Epithelial cell of esophagus (primary cell): ENCODE measurements around the gene EFCAB6.
A peak's percentile ranks its signal among the peaks of the same experiment; 100 is the strongest.

Experiments used
- DNase-seq: peaks from one replicate; pipeline ENCODE4 v3.0.0; 2010; ENCODE audit warnings: low read depth
- H3K4me3 ChIP-seq: 2 replicates; pipeline ENCODE4 v1.5.1; 2011; ENCODE audit warnings: mild to moderate bottlenecking, low read length, control low read depth
- CTCF ChIP-seq: IDR thresholded peaks from 2 replicates; pipeline ENCODE4 v1.5.1; 2011; ENCODE audit warnings: low read depth, mild to moderate bottlenecking, low read length, control low read depth, inconsistent platforms; ENCODE audit not compliant: insufficient read depth; ENCODE audit errors: missing control alignments

EFCAB6 gene

GRCh38 chr22:43533156-43533530 is 279.0 kb downstream of the EFCAB6 start:
- H3K4me3 ChIP-seq = no peak overlapping the region
- no peak for DNase-seq
- TF ChIP-seq CTCF = no peak

GRCh38 chr22:43532301-43533155 is 279.6 kb downstream of the EFCAB6 start:
- no peak overlapping the region for H3K4me3 ChIP-seq
- no peak for TF ChIP-seq CTCF
- no peak for DNase-seq

- no peak for DNase-seq
- no peak overlapping the region for H3K4me3 ChIP-seq
- TF ChIP-seq CTCF = no peak
Observed at GRCh38 chr22:43531651-43532050, 280.5 kb downstream of the EFCAB6 start.

GRCh38 chr22:43530349-43531201 is 281.5 kb downstream of the EFCAB6 start:
- no peak overlapping the region for H3K4me3 ChIP-seq
- no peak for TF ChIP-seq CTCF
- DNase-seq = peak; percentile 87

DNA sequence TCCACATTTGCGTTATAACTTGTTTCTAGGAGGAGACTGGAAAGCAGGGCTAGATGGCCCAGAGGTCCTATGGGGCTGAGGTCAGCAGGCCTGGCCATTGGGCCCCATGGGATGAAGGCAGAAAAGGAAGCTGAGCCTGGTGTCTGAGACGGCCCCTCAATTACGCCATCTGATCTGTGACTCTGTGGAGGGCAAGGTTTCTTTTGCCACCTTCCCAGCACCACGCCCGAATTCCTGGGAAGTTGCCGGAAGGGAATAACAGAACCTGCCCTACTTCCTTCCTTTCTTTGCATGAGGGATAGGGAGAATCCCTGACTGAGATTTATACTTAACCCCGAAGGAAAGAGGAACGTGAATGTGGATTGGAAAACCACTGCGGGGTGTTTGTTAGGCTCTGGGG is 282.2 kb downstream of the EFCAB6 start:
- TF ChIP-seq CTCF = no peak

GRCh38 chr22:43529461-43529860 is 282.6 kb downstream of the EFCAB6 start:
- H3K4me3 ChIP-seq = no peak overlapping the region
- TF ChIP-seq CTCF = no peak
- no peak for DNase-seq

More for the DNA sequence above, 282.2 kb downstream of the EFCAB6 start:
- peak; percentile 56 for DNase-seq
- no peak overlapping the region for H3K4me3 ChIP-seq
